GM10266 (cell line): ENCODE measurements around the gene WDCP.

Source experiments
- DNase-seq: peaks from one replicate; pipeline ENCODE4 v3.0.0; 2012; ENCODE audit errors: extremely low spot score
- TF ChIP-seq, protein P1 (sequence below): IDR thresholded peaks from 2 replicates; pipeline ENCODE4 v1.5.1; 2012; ENCODE audit warnings: mild to moderate bottlenecking, low read depth; ENCODE audit not compliant: control insufficient read depth, insufficient read depth; ENCODE audit errors: missing control alignments

WDCP gene

DNA sequence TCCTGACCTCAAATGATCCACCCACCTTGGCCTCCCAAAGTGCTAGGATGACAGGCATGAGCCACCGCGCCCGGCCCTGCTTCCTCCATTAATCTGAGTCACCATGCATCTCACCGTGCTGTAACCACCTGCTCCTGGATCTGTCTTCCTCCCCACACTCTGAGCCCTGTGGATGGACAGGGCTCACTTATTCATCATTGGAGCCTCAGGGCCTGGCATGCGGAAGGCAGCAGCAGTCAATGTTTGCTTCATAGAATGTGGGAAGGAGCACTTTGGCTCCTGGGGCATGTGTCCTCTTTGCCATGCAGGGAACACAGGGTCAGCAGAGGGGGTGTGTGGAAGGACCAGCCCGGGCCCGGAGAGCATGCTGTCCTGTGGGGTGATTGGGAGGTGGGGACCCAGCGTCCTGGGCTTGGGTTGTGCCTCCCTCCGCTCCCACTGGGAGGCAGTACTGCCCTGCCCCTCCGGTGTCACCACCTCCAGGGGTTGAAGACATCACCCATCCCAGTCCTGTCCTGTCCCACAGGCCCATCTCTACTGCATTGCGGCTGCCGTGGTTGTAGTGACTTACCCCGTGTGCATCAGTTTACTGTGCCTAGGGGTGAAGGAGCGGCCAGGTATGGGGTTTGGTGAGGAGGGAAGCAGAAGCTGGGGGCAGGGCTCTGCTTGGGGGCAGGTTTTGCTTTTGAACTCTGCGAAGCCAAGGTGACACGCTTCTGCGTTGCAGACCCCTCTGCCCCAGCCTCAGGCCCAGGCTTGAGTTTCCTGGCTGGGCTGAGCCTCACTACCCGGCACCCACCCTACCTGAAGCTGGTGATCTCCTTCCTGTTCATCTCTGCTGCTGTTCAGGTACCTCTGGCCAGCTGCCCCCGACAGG, 25.8 kb downstream of the WDCP start:
- TF ChIP-seq, protein P1, sequence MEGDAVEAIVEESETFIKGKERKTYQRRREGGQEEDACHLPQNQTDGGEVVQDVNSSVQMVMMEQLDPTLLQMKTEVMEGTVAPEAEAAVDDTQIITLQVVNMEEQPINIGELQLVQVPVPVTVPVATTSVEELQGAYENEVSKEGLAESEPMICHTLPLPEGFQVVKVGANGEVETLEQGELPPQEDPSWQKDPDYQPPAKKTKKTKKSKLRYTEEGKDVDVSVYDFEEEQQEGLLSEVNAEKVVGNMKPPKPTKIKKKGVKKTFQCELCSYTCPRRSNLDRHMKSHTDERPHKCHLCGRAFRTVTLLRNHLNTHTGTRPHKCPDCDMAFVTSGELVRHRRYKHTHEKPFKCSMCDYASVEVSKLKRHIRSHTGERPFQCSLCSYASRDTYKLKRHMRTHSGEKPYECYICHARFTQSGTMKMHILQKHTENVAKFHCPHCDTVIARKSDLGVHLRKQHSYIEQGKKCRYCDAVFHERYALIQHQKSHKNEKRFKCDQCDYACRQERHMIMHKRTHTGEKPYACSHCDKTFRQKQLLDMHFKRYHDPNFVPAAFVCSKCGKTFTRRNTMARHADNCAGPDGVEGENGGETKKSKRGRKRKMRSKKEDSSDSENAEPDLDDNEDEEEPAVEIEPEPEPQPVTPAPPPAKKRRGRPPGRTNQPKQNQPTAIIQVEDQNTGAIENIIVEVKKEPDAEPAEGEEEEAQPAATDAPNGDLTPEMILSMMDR, result peak; percentile 36
- peak; percentile 39 for DNase-seq

DNA sequence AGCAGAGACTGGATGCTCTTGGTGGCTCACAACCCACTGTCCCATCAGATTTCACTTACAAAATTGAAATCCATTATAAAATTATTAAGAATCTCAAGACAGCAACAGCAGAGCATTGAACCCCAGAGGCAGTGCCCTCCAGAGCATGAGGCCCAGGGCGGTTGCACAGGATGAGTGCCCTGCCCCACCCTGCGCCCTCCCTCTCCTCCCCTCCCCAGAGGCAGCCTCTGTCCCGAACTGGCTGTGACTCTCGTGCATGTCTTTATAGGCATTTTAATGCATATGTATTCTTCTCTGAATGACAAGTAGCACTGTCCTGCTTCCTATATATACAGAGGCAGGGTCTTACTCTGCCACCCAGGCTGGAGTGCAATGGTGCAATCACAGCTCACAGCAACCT, 26.9 kb downstream of the WDCP start:
- TF ChIP-seq, protein P1, result no peak
- no peak for DNase-seq

DNA sequence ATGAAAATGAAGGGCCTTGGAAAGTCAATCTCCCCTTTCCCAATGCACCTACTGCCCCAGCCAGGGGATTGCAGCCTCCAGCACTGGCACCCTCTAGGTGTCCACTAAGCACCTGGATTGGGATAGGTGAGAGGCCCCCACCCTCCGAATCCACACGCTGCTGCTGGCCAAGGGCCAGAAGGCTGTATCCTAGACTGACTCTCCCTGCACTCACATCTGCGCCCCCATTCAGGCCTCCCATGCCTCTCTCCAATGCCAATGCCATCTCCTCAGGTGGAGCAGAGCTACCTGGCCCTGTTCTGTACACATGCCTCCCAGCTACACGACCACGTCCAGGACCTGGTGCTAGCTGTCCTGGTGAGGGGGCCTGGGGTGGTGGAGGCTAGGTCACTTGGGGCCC, 27.5 kb downstream of the WDCP start:
- TF ChIP-seq, protein P1, result no peak
- no peak for DNase-seq

DNA sequence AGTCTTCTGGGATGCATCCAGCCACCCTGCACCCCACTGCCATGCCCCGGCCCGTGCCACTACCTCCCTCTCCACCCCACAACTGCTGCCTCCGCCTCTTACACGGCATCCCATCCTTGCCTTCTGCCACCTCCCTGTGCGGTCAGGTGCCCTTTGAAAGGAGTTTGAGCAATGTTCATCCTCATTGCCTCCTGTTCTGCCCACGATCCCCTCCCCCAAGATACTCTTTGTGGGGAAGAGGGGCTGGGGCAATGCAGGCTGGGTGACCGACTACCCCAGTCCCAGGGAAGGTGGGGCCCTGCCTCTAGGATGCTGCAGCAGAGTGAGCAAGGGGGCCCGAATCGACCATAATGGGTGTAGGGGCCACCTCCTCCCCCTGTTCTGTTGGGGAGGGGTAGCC, 28.9 kb downstream of the WDCP start:
- DNase-seq, result no peak
- TF ChIP-seq, protein P1, result no peak

DNA sequence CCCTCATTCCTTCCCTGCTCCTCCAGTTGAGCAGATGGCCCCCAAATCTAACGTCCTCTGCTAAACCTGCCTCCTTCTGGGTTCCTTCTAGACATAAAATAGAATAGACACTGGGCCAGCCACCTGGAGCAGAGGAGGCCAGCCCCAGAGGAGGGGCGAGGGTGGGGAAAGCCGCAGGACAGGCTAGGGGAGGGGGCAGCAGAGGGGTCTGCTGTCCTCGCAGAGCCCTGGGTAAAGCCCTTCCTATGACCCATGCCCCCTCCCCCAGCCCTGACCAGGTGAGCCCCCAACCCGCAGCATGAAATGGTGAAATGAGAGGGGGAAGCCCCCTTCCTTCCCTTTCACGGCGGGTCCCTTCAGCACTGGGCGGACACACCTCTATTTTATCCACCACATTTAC, 29.5 kb downstream of the WDCP start:
- TF ChIP-seq, protein P1, result no peak
- no peak for DNase-seq

DNA sequence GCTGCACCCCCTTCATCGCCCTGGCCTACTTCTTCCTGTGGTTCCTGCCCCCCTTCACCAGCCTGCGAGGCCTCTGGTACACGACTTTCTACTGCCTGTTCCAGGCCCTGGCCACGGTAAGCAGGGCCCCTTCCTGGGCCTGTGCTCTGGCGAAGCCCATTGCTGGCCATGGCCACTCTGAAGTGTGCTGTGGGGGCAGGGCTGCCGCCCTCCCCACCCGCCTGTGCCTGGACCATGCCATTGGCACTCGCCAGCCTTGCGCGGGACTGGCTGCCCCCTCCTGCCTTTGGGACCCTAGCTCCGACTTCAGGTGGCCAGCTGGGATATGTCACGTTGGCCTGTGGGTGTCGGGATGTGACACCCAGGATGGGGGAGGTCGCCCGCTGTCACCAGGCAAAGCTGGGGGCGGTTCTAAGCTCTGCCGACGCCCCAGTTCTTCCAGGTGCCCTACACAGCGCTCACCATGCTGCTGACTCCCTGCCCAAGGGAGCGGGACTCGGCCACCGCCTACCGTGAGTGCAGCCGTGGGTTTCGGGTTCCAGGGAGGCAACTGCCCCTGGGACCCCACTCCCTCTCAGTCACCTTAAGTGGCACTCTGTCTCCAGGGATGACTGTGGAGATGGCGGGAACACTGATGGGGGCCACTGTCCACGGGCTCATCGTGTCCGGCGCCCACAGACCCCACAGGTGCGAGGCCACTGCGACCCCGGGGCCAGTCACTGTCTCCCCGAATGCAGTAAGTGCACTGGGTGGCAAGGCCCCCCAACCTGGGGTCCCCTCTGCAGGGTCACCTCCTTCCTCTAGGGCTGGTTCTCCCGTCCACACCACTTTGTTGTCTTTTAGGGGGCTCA, 30.1 kb downstream of the WDCP start:
- TF ChIP-seq, protein P1, result no peak
- DNase-seq, result no peak
